Neural cell (in vitro differentiated cells): Measurements from ENCODE around the gene GASK1A.

ENCODE experiments used
- EP300 ChIP-seq: fragments of 450-650 bp; conservative IDR thresholded peaks from 2 replicates; pipeline ENCODE4 v1.6.1; 2014; ENCODE audit warnings: antibody characterized with exemption, mild to moderate bottlenecking, moderate library complexity; ENCODE audit not compliant: poor library complexity, severe bottlenecking
- EZH2 ChIP-seq: fragments of 200-600, 300-800 bp; shearing (Covaris generic), sonication (generic); IDR thresholded peaks from 2 replicates; pipeline ENCODE4 v1.6.1; 2014; ENCODE audit warnings: antibody characterized with exemption, low read length, borderline replicate concordance, mild to moderate bottlenecking; ENCODE audit not compliant: insufficient read depth, poor library complexity, severe bottlenecking
- MXI1 ChIP-seq: fragments of 450-650 bp; conservative IDR thresholded peaks from 2 replicates; pipeline ENCODE4 v1.6.1; 2014; ENCODE audit warnings: antibody characterized with exemption, mild to moderate bottlenecking; ENCODE audit not compliant: poor library complexity, severe bottlenecking
- RAD21 ChIP-seq: fragments of 450-650 bp; conservative IDR thresholded peaks from 2 replicates; pipeline ENCODE4 v1.6.1; 2014; ENCODE audit warnings: antibody characterized with exemption, mild to moderate bottlenecking, moderate library complexity
- TF ChIP-seq, protein P1 (sequence below): IDR thresholded peaks from 2 replicates; pipeline ENCODE4 v1.6.1; 2012; ENCODE audit warnings: borderline replicate concordance
- TF ChIP-seq, protein P2 (sequence below): fragments of 450-650 bp; IDR thresholded peaks from 2 replicates; pipeline ENCODE4 v1.5.1; 2014; ENCODE audit warnings: antibody characterized with exemption, mild to moderate bottlenecking, moderate library complexity; ENCODE audit not compliant: poor library complexity, severe bottlenecking

DNA sequence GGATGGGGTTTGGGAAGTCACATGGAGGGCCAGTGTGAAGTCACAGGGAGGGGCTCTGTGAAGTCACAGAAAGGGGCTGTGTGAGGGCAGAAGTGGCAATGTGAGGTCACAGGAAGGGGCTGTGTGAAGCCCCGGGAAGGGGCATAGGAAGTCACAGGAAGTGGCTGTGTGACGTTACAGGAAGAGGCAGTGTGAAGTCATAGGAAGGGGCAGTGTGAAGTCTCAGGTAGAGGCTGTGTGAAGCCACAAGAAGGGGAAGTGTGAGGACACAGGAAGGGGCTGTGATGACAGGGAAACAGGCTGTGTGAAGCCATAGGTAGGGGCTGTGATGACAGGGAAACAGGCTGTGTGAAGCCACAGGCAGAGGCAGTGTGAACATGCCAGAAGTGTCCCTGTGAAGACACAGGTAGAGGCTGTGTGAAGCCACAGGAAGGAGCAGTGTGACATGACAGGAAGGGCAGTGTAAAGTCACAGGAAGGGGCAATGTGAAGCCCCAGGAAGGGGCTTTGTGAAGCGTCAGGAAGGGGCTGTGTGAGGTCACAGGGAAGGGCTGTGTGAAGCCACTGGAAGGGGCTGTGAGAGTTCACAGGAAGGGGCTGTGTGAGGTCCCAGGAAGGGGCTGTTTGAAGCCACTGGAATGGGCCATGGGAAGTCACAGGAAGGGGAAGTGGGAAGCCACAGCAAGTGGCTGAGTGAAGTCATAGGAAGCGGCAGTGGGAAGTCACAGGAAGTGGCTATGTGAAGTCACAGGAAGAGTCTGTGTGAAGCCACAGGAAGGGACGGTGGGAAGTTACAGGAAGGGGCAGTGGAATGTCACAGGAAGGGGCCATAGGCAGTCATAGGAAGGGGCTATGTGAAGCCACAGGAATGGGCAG lies 37.1 kb downstream of the GASK1A start:
- TF ChIP-seq EZH2 (no peak), MXI1 (no peak), EP300 (no peak), RAD21 (no peak)
- TF ChIP-seq, protein P1, sequence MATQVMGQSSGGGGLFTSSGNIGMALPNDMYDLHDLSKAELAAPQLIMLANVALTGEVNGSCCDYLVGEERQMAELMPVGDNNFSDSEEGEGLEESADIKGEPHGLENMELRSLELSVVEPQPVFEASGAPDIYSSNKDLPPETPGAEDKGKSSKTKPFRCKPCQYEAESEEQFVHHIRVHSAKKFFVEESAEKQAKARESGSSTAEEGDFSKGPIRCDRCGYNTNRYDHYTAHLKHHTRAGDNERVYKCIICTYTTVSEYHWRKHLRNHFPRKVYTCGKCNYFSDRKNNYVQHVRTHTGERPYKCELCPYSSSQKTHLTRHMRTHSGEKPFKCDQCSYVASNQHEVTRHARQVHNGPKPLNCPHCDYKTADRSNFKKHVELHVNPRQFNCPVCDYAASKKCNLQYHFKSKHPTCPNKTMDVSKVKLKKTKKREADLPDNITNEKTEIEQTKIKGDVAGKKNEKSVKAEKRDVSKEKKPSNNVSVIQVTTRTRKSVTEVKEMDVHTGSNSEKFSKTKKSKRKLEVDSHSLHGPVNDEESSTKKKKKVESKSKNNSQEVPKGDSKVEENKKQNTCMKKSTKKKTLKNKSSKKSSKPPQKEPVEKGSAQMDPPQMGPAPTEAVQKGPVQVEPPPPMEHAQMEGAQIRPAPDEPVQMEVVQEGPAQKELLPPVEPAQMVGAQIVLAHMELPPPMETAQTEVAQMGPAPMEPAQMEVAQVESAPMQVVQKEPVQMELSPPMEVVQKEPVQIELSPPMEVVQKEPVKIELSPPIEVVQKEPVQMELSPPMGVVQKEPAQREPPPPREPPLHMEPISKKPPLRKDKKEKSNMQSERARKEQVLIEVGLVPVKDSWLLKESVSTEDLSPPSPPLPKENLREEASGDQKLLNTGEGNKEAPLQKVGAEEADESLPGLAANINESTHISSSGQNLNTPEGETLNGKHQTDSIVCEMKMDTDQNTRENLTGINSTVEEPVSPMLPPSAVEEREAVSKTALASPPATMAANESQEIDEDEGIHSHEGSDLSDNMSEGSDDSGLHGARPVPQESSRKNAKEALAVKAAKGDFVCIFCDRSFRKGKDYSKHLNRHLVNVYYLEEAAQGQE, result no peak
- TF ChIP-seq, protein P2, sequence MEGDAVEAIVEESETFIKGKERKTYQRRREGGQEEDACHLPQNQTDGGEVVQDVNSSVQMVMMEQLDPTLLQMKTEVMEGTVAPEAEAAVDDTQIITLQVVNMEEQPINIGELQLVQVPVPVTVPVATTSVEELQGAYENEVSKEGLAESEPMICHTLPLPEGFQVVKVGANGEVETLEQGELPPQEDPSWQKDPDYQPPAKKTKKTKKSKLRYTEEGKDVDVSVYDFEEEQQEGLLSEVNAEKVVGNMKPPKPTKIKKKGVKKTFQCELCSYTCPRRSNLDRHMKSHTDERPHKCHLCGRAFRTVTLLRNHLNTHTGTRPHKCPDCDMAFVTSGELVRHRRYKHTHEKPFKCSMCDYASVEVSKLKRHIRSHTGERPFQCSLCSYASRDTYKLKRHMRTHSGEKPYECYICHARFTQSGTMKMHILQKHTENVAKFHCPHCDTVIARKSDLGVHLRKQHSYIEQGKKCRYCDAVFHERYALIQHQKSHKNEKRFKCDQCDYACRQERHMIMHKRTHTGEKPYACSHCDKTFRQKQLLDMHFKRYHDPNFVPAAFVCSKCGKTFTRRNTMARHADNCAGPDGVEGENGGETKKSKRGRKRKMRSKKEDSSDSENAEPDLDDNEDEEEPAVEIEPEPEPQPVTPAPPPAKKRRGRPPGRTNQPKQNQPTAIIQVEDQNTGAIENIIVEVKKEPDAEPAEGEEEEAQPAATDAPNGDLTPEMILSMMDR, result no peak
